WTC11 (cell line): ENCODE data around the gene ZNF710. TPM values are rescaled to one million over a fixed set of nuclear protein-coding genes. Genes with fewer than 3 reads are reported as not detected.

Experiments
- ATAC-seq: fragments of 200-7000 bp; cut with Tn5 transposase; 2 replicates; pipeline ENCODE4 v1.10.0; 2021; ENCODE audit warnings: mild to moderate bottlenecking, moderate library complexity
- CTCF ChIA-PET: fragments of 300-600 bp; sonication (Branson Sonifier 250); formaldehyde crosslinking; loops from one replicate; lab custom pipeline; 2021; ENCODE audit warnings: antibody characterized with exemption; lab: Charles Lee
- POLR2A ChIA-PET: fragments of 350-600 bp; sonication (Branson Sonifier 250); formaldehyde crosslinking; loops from one replicate; lab custom pipeline; 2021; ENCODE audit warnings: antibody characterized with exemption; lab: Charles Lee
- DNase-seq: peaks from one replicate; pipeline ENCODE4 v3.0.0; 2021; ENCODE audit warnings: low spot score
- H3K27ac Mint-ChIP-seq: 2 replicates; pipeline ENCODE4 v1.8.0; 2021; ENCODE audit warnings: mixed read lengths
- H3K27me3 Mint-ChIP-seq: 2 replicates; pipeline ENCODE4 v1.8.0; 2021; ENCODE audit warnings: low read depth, mild to moderate bottlenecking, moderate library complexity, mixed read lengths
- H3K36me3 Mint-ChIP-seq: 2 replicates; pipeline ENCODE4 v1.8.0; 2021; ENCODE audit warnings: mixed read lengths
- H3K4me1 Mint-ChIP-seq: 2 replicates; pipeline ENCODE4 v1.8.0; 2022; ENCODE audit warnings: mixed read lengths
- H3K4me3 Mint-ChIP-seq: 2 replicates; pipeline ENCODE4 v1.8.0; 2021; ENCODE audit warnings: mild to moderate bottlenecking, moderate library complexity, mixed read lengths
- H3K9me3 Mint-ChIP-seq: 2 replicates; pipeline ENCODE4 v1.8.0; 2021; ENCODE audit warnings: mixed read lengths
- AR ChIP-seq: fragments of 250-450 bp; sonication (Bioruptor Pico); IDR thresholded peaks from 2 replicates; pipeline ENCODE4 v1.9.0; 2021; ENCODE audit warnings: mild to moderate bottlenecking
- E2F1 ChIP-seq: sonication (generic); formaldehyde crosslinking; IDR thresholded peaks from 2 replicates; pipeline ENCODE4 v1.8.0; 2022; ENCODE audit warnings: mild to moderate bottlenecking, missing genetic modification reagents
- NFYB ChIP-seq: sonication (generic); formaldehyde crosslinking; conservative IDR thresholded peaks from 2 replicates; pipeline ENCODE4 v1.8.0; 2022; ENCODE audit warnings: low read depth, missing genetic modification reagents
- OVOL2 ChIP-seq: fragments of 250-450 bp; sonication (Bioruptor Pico); IDR thresholded peaks from 2 replicates; pipeline ENCODE4 v1.9.0; 2021; ENCODE audit warnings: mild to moderate bottlenecking, borderline replicate concordance
- USF2 ChIP-seq: sonication (generic); formaldehyde crosslinking; IDR thresholded peaks from 2 replicates; pipeline ENCODE4 v1.8.1; 2023; ENCODE audit warnings: mild to moderate bottlenecking, missing genetic modification reagents, moderate library complexity
- ZNF281 ChIP-seq: sonication (generic); formaldehyde crosslinking; IDR thresholded peaks from 2 replicates; pipeline ENCODE4 v1.8.0; 2023; ENCODE audit warnings: mild to moderate bottlenecking, missing genetic modification reagents
- ZNF396 ChIP-seq: fragments of 250-450 bp; sonication (Bioruptor Pico); IDR thresholded peaks from 2 replicates; pipeline ENCODE4 v1.8.0; 2021; ENCODE audit warnings: mild to moderate bottlenecking, moderate library complexity, borderline replicate concordance
- total RNA-seq: library from RNA; stranded (reverse); gene quantifications from 3 replicates; pipeline ENCODE4 v1.2.3, GENCODE V29; 2021
- TF ChIP-seq, protein P1 (sequence below): sonication (generic); formaldehyde crosslinking; IDR thresholded peaks from 2 replicates; pipeline ENCODE4 v1.8.1; 2023; ENCODE audit warnings: mild to moderate bottlenecking, missing genetic modification reagents, borderline replicate concordance
- TF ChIP-seq, protein P2 (sequence below): fragments of 250-450 bp; sonication (Bioruptor Pico); IDR thresholded peaks from 2 replicates; pipeline ENCODE4 v1.9.0; 2021; ENCODE audit warnings: mild to moderate bottlenecking
- TF ChIP-seq, protein P3 (sequence below): sonication (generic); formaldehyde crosslinking; IDR thresholded peaks from 2 replicates; pipeline ENCODE4 v1.8.1; 2023; ENCODE audit warnings: mild to moderate bottlenecking, moderate library complexity, missing genetic modification reagents
- TF ChIP-seq, protein P4 (sequence below): sonication (generic); formaldehyde crosslinking; IDR thresholded peaks from 2 replicates; pipeline ENCODE4 v1.8.0; 2022; ENCODE audit warnings: missing genetic modification reagents

The ZNF710 gene
- total RNA-seq, 1 experiment from 2014 or later: 25.9 TPM

- TF ChIP-seq NFYB (CRISPR knock-in tag): no peak
Observed at GRCh38 chr15:90004671-90005070, 3.5 kb downstream of the ZNF710 start (continued).

DNA sequence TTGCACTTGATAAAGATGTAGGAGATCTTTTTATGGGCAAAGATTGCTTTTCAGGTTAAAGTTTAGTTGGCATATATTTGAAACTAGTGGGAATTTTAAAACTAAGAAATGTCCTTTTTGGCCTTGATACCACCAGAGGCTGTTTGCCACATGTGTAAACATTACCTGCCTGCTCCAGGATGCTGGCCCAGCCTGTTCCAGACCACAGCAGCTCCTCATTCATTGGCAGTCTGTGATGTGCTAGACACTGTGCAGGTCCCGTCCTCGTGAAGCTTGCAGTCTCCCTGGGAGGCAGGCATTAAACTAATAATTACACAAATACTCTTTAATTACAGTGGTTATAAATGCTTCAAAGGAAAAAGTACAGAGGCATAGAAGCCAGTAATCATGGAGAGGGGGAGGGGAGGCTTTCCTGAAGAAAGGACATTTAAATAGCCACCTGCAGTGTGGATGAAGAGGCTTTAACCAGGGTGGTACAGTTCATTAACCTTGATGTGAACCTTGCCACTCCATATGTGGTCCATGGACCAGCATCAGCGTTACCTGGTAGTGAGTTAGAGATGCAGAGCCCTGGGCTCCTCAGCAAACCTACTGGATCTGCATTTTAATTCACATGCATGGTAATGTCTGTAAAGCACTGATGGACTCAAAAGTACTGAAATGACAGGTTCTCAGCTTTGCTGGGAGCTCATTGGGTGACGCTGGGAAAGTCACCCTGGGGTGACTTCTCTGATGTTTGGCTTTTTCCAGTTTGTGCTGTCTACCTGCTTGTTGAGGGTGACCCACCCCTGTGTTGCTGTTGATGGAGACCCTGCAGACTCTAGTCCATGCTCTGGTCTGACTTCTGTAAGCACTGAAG lies 5.3 kb downstream of the ZNF710 start:
- H3K36me3 Mint-ChIP-seq: peaks cover 4% of the 10 kb centered on the region
- POLR2A ChIA-PET: interaction anchor here (0.5 to 0.8 kb wide), 2 partner anchors 16 to 112 kb away, joined by 3 read pairs; no protein-coding TSS in a partner anchor
- ATAC-seq: no peak
- peaks cover 15% of the 10 kb centered on the region for H3K27me3 Mint-ChIP-seq
- DNase-seq: no peak
- CTCF ChIA-PET: interaction anchor here (1.2 kb wide), 1 partner anchor 35 kb away, joined by 3 read pairs; no protein-coding TSS in a partner anchor
- TF ChIP-seq USF2 (CRISPR knock-in tag) (no peak), OVOL2 (CRISPR knock-in tag) (no peak), NFYB (CRISPR knock-in tag) (no peak), ZNF396 (CRISPR knock-in tag) (no peak), E2F1 (no peak)
- TF ChIP-seq, protein P1, sequence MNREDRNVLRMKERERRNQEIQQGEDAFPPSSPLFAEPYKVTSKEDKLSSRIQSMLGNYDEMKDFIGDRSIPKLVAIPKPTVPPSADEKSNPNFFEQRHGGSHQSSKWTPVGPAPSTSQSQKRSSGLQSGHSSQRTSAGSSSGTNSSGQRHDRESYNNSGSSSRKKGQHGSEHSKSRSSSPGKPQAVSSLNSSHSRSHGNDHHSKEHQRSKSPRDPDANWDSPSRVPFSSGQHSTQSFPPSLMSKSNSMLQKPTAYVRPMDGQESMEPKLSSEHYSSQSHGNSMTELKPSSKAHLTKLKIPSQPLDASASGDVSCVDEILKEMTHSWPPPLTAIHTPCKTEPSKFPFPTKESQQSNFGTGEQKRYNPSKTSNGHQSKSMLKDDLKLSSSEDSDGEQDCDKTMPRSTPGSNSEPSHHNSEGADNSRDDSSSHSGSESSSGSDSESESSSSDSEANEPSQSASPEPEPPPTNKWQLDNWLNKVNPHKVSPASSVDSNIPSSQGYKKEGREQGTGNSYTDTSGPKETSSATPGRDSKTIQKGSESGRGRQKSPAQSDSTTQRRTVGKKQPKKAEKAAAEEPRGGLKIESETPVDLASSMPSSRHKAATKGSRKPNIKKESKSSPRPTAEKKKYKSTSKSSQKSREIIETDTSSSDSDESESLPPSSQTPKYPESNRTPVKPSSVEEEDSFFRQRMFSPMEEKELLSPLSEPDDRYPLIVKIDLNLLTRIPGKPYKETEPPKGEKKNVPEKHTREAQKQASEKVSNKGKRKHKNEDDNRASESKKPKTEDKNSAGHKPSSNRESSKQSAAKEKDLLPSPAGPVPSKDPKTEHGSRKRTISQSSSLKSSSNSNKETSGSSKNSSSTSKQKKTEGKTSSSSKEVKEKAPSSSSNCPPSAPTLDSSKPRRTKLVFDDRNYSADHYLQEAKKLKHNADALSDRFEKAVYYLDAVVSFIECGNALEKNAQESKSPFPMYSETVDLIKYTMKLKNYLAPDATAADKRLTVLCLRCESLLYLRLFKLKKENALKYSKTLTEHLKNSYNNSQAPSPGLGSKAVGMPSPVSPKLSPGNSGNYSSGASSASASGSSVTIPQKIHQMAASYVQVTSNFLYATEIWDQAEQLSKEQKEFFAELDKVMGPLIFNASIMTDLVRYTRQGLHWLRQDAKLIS (CRISPR knock-in tag): no peak
- TF ChIP-seq, protein P2, sequence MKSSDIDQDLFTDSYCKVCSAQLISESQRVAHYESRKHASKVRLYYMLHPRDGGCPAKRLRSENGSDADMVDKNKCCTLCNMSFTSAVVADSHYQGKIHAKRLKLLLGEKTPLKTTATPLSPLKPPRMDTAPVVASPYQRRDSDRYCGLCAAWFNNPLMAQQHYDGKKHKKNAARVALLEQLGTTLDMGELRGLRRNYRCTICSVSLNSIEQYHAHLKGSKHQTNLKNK (CRISPR knock-in tag): no peak
- TF ChIP-seq, protein P3, sequence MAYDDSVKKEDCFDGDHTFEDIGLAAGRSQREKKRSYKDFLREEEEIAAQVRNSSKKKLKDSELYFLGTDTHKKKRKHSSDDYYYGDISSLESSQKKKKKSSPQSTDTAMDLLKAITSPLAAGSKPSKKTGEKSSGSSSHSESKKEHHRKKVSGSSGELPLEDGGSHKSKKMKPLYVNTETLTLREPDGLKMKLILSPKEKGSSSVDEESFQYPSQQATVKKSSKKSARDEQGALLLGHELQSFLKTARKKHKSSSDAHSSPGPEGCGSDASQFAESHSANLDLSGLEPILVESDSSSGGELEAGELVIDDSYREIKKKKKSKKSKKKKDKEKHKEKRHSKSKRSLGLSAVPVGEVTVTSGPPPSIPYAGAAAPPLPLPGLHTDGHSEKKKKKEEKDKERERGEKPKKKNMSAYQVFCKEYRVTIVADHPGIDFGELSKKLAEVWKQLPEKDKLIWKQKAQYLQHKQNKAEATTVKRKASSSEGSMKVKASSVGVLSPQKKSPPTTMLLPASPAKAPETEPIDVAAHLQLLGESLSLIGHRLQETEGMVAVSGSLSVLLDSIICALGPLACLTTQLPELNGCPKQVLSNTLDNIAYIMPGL: no peak
- peaks cover 4% of the 10 kb centered on the region for H3K9me3 Mint-ChIP-seq
- no peak overlapping the region for H3K27ac Mint-ChIP-seq
- peaks cover 50% of the 10 kb centered on the region for H3K4me1 Mint-ChIP-seq
- no peak overlapping the region for H3K4me3 Mint-ChIP-seq

GRCh38 chr15:90007076-90007460 lies 5.9 kb downstream of the ZNF710 start:
- H3K9me3 Mint-ChIP-seq: peaks cover 9% of the 10 kb centered on the region
- peaks cover 15% of the 10 kb centered on the region for H3K27me3 Mint-ChIP-seq
- H3K4me3 Mint-ChIP-seq: no peak overlapping the region
- ChIA-PET CTCF (interaction anchor here (0.6 to 1.2 kb wide), 3 partner anchors 36 to 132 kb away, joined by 3 read pairs; no protein-coding TSS in a partner anchor), POLR2A (interaction anchor here (0.8 kb wide), 1 partner anchor 15 kb away, joined by 3 read pairs; no protein-coding TSS in a partner anchor)
- ATAC-seq (no peak), DNase-seq (no peak)
- H3K4me1 Mint-ChIP-seq: peaks cover 50% of the 10 kb centered on the region
- peaks cover 9% of the 10 kb centered on the region for H3K36me3 Mint-ChIP-seq
- no peak overlapping the region for H3K27ac Mint-ChIP-seq
- TF ChIP-seq ZNF281 (CRISPR knock-in tag) (no peak), AR (CRISPR knock-in tag) (no peak), ZNF396 (CRISPR knock-in tag) (no peak)
- TF ChIP-seq, protein P4, sequence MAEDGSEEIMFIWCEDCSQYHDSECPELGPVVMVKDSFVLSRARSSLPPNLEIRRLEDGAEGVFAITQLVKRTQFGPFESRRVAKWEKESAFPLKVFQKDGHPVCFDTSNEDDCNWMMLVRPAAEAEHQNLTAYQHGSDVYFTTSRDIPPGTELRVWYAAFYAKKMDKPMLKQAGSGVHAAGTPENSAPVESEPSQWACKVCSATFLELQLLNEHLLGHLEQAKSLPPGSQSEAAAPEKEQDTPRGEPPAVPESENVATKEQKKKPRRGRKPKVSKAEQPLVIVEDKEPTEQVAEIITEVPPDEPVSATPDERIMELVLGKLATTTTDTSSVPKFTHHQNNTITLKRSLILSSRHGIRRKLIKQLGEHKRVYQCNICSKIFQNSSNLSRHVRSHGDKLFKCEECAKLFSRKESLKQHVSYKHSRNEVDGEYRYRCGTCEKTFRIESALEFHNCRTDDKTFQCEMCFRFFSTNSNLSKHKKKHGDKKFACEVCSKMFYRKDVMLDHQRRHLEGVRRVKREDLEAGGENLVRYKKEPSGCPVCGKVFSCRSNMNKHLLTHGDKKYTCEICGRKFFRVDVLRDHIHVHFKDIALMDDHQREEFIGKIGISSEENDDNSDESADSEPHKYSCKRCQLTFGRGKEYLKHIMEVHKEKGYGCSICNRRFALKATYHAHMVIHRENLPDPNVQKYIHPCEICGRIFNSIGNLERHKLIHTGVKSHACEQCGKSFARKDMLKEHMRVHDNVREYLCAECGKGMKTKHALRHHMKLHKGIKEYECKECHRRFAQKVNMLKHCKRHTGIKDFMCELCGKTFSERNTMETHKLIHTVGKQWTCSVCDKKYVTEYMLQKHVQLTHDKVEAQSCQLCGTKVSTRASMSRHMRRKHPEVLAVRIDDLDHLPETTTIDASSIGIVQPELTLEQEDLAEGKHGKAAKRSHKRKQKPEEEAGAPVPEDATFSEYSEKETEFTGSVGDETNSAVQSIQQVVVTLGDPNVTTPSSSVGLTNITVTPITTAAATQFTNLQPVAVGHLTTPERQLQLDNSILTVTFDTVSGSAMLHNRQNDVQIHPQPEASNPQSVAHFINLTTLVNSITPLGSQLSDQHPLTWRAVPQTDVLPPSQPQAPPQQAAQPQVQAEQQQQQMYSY (CRISPR knock-in tag): no peak
